ENCODE measurements around the gene RSPH3. TPM values are rescaled to one million over a fixed set of nuclear protein-coding genes. Genes with fewer than 3 reads are reported as not detected.

Gene RSPH3
- total and polyA plus RNA-seq, 2 of the 8 experiments (the other 6 are each of a cell fraction or from before 2014, with no cell fraction given) = 0.60 to 2.7 TPM

- H2AFZ ChIP-seq (ENCODE audit: low read length) = no peak overlapping the region
- no peak overlapping the region for H3K9ac ChIP-seq (replicated peaks in 1 of 4; ENCODE audit: extremely low read depth in 1 of 4, low read depth in 3 of 4, low read length in 3 of 4)
- H2BK20ac ChIP-seq (ENCODE audit: low read length) = no peak overlapping the region
- ChIA-PET CTCF (ENCODE audit: partially characterized antibody) (interaction anchor here (0.6 to 7.8 kb wide), 11 partner anchors 17 to 380 kb away, joined by 3 to 106 read pairs (median 10); no protein-coding TSS in a partner anchor), POLR2A (ENCODE audit: partially characterized antibody) (interaction anchor here (1.2 kb wide), 1 partner anchor 528 kb away, joined by 3 read pairs; no protein-coding TSS in a partner anchor)
- H3K56ac ChIP-seq (replicated peaks; ENCODE audit: insufficient read length, low read depth, low read length) = no peak overlapping the region
- H2BK5ac ChIP-seq (ENCODE audit: low read depth, low read length) = no peak overlapping the region
- no peaks in the 10 kb centered on the region for H3K79me2 ChIP-seq (ENCODE audit: control insufficient read depth in 1 of 2, insufficient read depth in 2 of 2, low read length in 2 of 2)
- no peak overlapping the region for H4K5ac ChIP-seq (ENCODE audit: insufficient read length, low read depth, low read length)
- H3K4me2 ChIP-seq (ENCODE audit: insufficient read depth in 1 of 2, low read depth in 2 of 2, low read length in 2 of 2) = no peak overlapping the region
- no peak overlapping the region for H2BK120ac ChIP-seq (replicated peaks; ENCODE audit: low read depth, low read length)
- H3K36me3 ChIP-seq (ENCODE audit: control insufficient read depth in 2 of 4, insufficient read depth in 4 of 4, low read length in 3 of 4) = no peaks in the 10 kb centered on the region
- no peaks in the 10 kb centered on the region for H3K79me1 ChIP-seq (ENCODE audit: low read depth, low read length)
- no peaks in the 10 kb centered on the region for H3K27me3 ChIP-seq (replicated peaks in 1 of 4; ENCODE audit: control insufficient read depth in 3 of 4, extremely low read depth in 1 of 4, insufficient read depth in 3 of 4, low read length in 3 of 4)
- TF ChIP-seq SIX5 (IDR thresholded peaks at IDR 0.05; ENCODE audit: low read depth, low read length) (no peak), POU5F1 (IDR thresholded peaks at IDR 0.05; ENCODE audit: low read depth, low read length) (no peak), NRF1 (IDR thresholded peaks at IDR 0.05; ENCODE audit: low read depth, low read length) (no peak), ZNF274 (IDR thresholded peaks at IDR 0.05; ENCODE audit: borderline replicate concordance, extremely low read depth, low read length) (no peak), EGR1 (IDR thresholded peaks at IDR 0.05; ENCODE audit: borderline replicate concordance, low read depth, low read length) (no peak), HDAC2 (IDR thresholded peaks at IDR 0.05; ENCODE audit: borderline replicate concordance in 1 of 2, low read depth in 2 of 2, low read length in 2 of 2) (no peak), USF2 (IDR thresholded peaks at IDR 0.05; ENCODE audit: low read length) (no peak), SP2 (IDR thresholded peaks at IDR 0.05; ENCODE audit: low read length) (no peak), RAD21 (IDR thresholded peaks at IDR 0.05 in 1 of 2, conservative IDR thresholded peaks at IDR 0.05 in 1 of 2; ENCODE audit: low read depth in 2 of 2, low read length in 2 of 2) (no peak)
- H3K23ac ChIP-seq (ENCODE audit: insufficient read length) = no peak overlapping the region
- no peak overlapping the region for H2BK15ac ChIP-seq (ENCODE audit: low read length)
- H4K20me1 ChIP-seq (replicated peaks in 1 of 2; ENCODE audit: control insufficient read depth in 1 of 2, insufficient read depth in 2 of 2, low read length in 2 of 2) = no peaks in the 10 kb centered on the region
- H2AK5ac ChIP-seq (ENCODE audit: low read depth, low read length) = no peak overlapping the region
- no peak overlapping the region for H2BK12ac ChIP-seq (ENCODE audit: low read depth, low read length)
- no peak overlapping the region for H3K4me3 ChIP-seq (ENCODE audit: extremely low read depth in 1 of 4, insufficient read depth in 2 of 4, low read depth in 3 of 4, low read length in 4 of 4)
- no peak overlapping the region for H3K18ac ChIP-seq (ENCODE audit: extremely low read depth, low read length)
- H3K14ac ChIP-seq (ENCODE audit: insufficient read length) = no peak overlapping the region
- H3K9me3 ChIP-seq (ENCODE audit: insufficient read depth in 2 of 2, low read depth in 1 of 2, low read length in 1 of 2) = no peaks in the 10 kb centered on the region
- no peaks in the 10 kb centered on the region for H3K23me2 ChIP-seq (ENCODE audit: low read depth, low read length)
- WGBS, 2 experiments (ENCODE audit: extremely low coverage in 1 of 2, insufficient coverage in 1 of 2, insufficient read length in 1 of 2, insufficient replicate concordance in 2 of 2, low coverage in 1 of 2, low lambda C conversion rate in 2 of 2, missing lambda C conversion rate in 1 of 2) = 75% methylated on average over 5 of the region's 5 CpGs; no CpG with 5 or more reads in 1 of the 2 experiments
- H3K4me1 ChIP-seq (replicated peaks in 1 of 4; ENCODE audit: control insufficient read depth in 3 of 4, insufficient read depth in 4 of 4, low read length in 3 of 4) = no peaks in the 10 kb centered on the region; a peak in 1 of 7 replicates
- no peak overlapping the region for H3K4ac ChIP-seq (replicated peaks; ENCODE audit: insufficient read length, low read depth, low read length)
- no peak for DNase-seq (ENCODE audit: low read depth in 1 of 2, low spot score in 2 of 2)
- H4K91ac ChIP-seq (replicated peaks; ENCODE audit: insufficient read length, low read length) = no peak overlapping the region
- no peak overlapping the region for H3K27ac ChIP-seq (ENCODE audit: low read depth, low read length)
- no peak for FAIRE-seq
- no peak overlapping the region for H4K8ac ChIP-seq (ENCODE audit: extremely low read depth, insufficient read depth, low read length)
These were observed 7.5 kb upstream of the RSPH3 start for GRCh38 chr6:159007510-159007909.

All from H1 (cell line).